Activated CD4-positive, alpha-beta memory T cell treated with anti-CD3 and anti-CD28 coated beads, Interleukin-2, amount 10 ng/mL, durations not matched to agents 7 days and 5 days (primary cell): ENCODE measurements around the gene NUP205. TPM values are rescaled to one million over a fixed set of nuclear protein-coding genes. Genes with fewer than 3 reads are reported as not detected.
A peak's percentile ranks its signal among the peaks of the same experiment; 100 is the strongest.
"Not testable (repeated sequence)": the region's sequence is repeated elsewhere in the genome, so short reads cannot be mapped to it uniquely, and the experiment has no call there.

Experiments used
- CTCF ChIA-PET: fragments of 350-600 bp; sonication (Branson Sonifier 250); formaldehyde crosslinking; loops from one replicate; lab custom pipeline; 2021; ENCODE audit warnings: antibody characterized with exemption, inconsistent platforms; lab: Charles Lee
- POLR2A ChIA-PET: fragments of 350-600 bp; sonication (Branson Sonifier 250); formaldehyde crosslinking; loops from one replicate; lab custom pipeline; 2021; ENCODE audit warnings: antibody characterized with exemption; lab: Charles Lee
- DNase-seq: peaks from one replicate; pipeline ENCODE4 v3.0.0-alpha.2; 2020
- H3K27ac Mint-ChIP-seq: one replicate; pipeline ENCODE4 v1.8.0; 2021; ENCODE audit warnings: mild to moderate bottlenecking, mixed read lengths
- H3K27me3 Mint-ChIP-seq: one replicate; pipeline ENCODE4 v1.8.0; 2021; ENCODE audit warnings: mixed read lengths
- H3K36me3 Mint-ChIP-seq: one replicate; pipeline ENCODE4 v1.8.0; 2021; ENCODE audit warnings: low read depth, mixed read lengths
- H3K4me1 Mint-ChIP-seq: one replicate; pipeline ENCODE4 v1.8.0; 2021; ENCODE audit warnings: mixed read lengths
- H3K4me3 Mint-ChIP-seq: one replicate; pipeline ENCODE4 v1.8.0; 2021; ENCODE audit warnings: mild to moderate bottlenecking, mixed read lengths
- H3K9me3 Mint-ChIP-seq: one replicate; pipeline ENCODE4 v1.8.0; 2021; ENCODE audit warnings: mixed read lengths
- total RNA-seq, 2 experiments: library from RNA; stranded (reverse); gene quantifications; one replicate each; pipeline ENCODE4 v1.2.3, GENCODE V29; 2021

The NUP205 gene
- total RNA-seq, 2 experiments from 2014 or later: 91.2 to 92.3 TPM

DNA sequence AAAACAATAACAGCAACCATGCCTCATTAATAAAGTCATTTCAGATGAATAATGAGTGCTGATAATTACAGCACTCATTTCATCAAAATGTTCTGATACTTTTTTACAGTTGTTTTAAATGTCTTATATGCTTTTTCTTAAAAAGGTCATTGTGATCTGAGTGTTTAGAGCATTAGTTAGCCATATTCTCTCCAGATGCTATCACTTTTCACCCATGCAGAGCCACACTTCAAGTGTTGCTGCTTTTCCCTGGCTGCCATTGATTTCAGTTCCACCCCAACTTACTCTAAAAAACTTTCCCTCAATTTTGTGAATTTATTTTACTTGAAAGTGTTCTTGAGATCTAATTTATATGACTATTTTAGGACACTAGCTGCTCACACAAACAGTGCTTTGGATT lies 41.8 kb downstream of the NUP205 start:
- Mint-ChIP-seq H3K4me1 (no peaks in the 10 kb centered on the region), H3K27ac (no peak overlapping the region), H3K36me3 (peaks cover 58% of the 10 kb centered on the region), H3K27me3 (no peaks in the 10 kb centered on the region), H3K9me3 (no peaks in the 10 kb centered on the region), H3K4me3 (no peak overlapping the region)
- no peak for DNase-seq
- POLR2A ChIA-PET: no interaction called here
- CTCF ChIA-PET: interaction anchor here (1.1 kb wide), 1 partner anchor 62 kb away, joined by 3 read pairs; no protein-coding TSS in a partner anchor

DNA sequence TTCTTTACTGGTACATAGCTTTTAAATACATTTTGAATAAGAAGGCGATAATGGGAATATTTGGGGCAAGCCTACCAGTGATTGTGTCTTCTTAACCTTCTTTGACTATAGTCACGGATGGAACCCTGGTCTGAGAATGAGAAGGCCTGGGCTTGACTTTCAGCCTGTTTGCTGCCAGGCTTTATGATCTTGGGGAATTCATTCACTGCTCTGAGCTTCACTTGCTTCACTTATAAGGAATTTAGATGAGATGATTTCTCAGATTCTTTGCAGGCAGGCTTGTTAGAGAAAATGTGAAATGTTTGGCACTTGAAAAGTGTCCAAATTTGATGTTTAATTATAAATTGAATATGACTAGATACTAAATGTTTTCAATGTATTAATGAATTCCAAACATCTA lies 42.5 kb downstream of the NUP205 start:
- CTCF ChIA-PET: no interaction called here
- H3K9me3 Mint-ChIP-seq: no peaks in the 10 kb centered on the region
- H3K4me3 Mint-ChIP-seq: no peak overlapping the region
- DNase-seq: no peak
- H3K4me1 Mint-ChIP-seq: no peaks in the 10 kb centered on the region
- H3K27me3 Mint-ChIP-seq: no peaks in the 10 kb centered on the region
- H3K27ac Mint-ChIP-seq: no peak overlapping the region
- H3K36me3 Mint-ChIP-seq: peaks cover 55% of the 10 kb centered on the region
- POLR2A ChIA-PET: no interaction called here

GRCh38 chr7:135601182-135601581 lies 43.5 kb downstream of the NUP205 start:
- Mint-ChIP-seq H3K36me3 (peaks cover 54% of the 10 kb centered on the region), H3K27me3 (no peaks in the 10 kb centered on the region), H3K4me3 (no peak overlapping the region), H3K4me1 (no peaks in the 10 kb centered on the region), H3K9me3 (no peaks in the 10 kb centered on the region), H3K27ac (no peak overlapping the region)
- ChIA-PET POLR2A (interaction anchor here (0.6 kb wide), 1 partner anchor 119 kb away, joined by 3 read pairs; no protein-coding TSS in a partner anchor), CTCF (interaction anchor here (1.2 kb wide), 1 partner anchor 50 kb away, joined by 3 read pairs; no protein-coding TSS in a partner anchor)
- DNase-seq: no peak

DNA sequence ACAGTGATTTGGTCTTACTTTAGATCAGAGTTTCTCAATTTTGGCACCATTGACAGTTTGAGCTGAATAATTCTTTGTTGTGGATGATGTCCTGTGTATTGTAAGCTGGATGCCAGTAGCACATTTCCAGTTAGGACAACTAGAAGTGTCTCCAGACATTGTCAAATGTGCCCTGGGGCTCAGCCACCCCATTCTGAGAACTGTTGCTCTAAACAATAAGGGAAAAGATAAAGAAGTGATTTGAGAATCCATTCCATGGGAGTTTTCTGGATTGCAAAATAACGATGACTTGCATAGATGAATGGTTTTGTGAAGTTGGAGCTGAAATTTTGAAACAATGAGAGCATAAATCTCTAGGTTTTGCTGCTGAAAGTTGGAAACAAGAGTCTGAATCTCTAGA lies 44.6 kb downstream of the NUP205 start:
- no peak for DNase-seq
- Mint-ChIP-seq H3K27me3 (no peaks in the 10 kb centered on the region), H3K27ac (no peak overlapping the region), H3K36me3 (peaks cover 64% of the 10 kb centered on the region), H3K4me3 (no peak overlapping the region), H3K4me1 (no peaks in the 10 kb centered on the region), H3K9me3 (no peaks in the 10 kb centered on the region)
- ChIA-PET POLR2A (no interaction called here), CTCF (interaction anchor here (0.6 to 1.2 kb wide), 3 partner anchors 13 to 968 kb away, joined by 3 to 7 read pairs (median 4); no protein-coding TSS in a partner anchor)

GRCh38 chr7:135616136-135616535 lies 58.4 kb downstream of the NUP205 start:
- DNase-seq: no peak
- Mint-ChIP-seq H3K4me1 (no peaks in the 10 kb centered on the region), H3K4me3 (no peak overlapping the region), H3K27ac (no peak overlapping the region), H3K36me3 (peaks cover 38% of the 10 kb centered on the region), H3K9me3 (no peaks in the 10 kb centered on the region), H3K27me3 (no peaks in the 10 kb centered on the region)
- ChIA-PET POLR2A (no interaction called here), CTCF (interaction anchor here (0.8 to 2.3 kb wide), 2 partner anchors 24 to 28 kb away, joined by 3 to 15 read pairs; no protein-coding TSS in a partner anchor)

DNA sequence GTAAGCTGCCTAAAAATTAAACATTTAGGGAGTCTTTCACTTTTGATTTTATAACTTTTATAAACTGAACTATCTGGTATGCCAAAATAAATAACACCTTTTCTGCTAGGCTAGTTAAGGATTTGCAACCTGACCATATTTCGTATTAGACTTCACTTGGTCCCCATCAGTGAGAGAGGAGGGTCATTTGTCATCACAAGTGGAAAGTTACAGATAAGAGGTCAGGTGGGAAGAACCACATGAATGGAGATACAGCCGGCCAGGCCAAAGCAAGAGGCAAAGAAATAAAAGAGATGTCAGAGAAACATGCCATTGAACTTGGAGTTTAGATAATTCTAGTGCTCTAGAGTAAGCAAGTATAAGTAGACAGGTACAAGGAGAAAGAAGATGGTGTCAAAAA lies 60.1 kb downstream of the NUP205 start:
- no peak overlapping the region for H3K27ac Mint-ChIP-seq
- no peaks in the 10 kb centered on the region for H3K9me3 Mint-ChIP-seq
- CTCF ChIA-PET: interaction anchor here (1.2 to 1.9 kb wide), 2 partner anchors 27 to 44 kb away, joined by 4 to 5 read pairs; partner anchors contain the start of gene STMP1

GRCh38 chr7:135618510-135618909 lies 60.8 kb downstream of the NUP205 start:
- Mint-ChIP-seq H3K36me3 (peaks cover 41% of the 10 kb centered on the region), H3K4me1 (no peaks in the 10 kb centered on the region), H3K9me3 (no peaks in the 10 kb centered on the region), H3K4me3 (no peak overlapping the region), H3K27me3 (no peaks in the 10 kb centered on the region), H3K27ac (no peak overlapping the region)
- POLR2A ChIA-PET: no interaction called here
- CTCF ChIA-PET: interaction anchor here (1.9 kb wide), 1 partner anchor 44 kb away, joined by 4 read pairs; the partner anchor contains the start of gene STMP1
- no peak for DNase-seq

More for the DNA sequence above, 60.1 kb downstream of the NUP205 start:
- Mint-ChIP-seq H3K4me1 (no peaks in the 10 kb centered on the region), H3K36me3 (peaks cover 38% of the 10 kb centered on the region), H3K4me3 (no peak overlapping the region), H3K27me3 (no peaks in the 10 kb centered on the region)
- POLR2A ChIA-PET: no interaction called here
- DNase-seq: no peak

GRCh38 chr7:135620447-135620846 lies 62.7 kb downstream of the NUP205 start:
- ChIA-PET POLR2A (no interaction called here), CTCF (interaction anchor here (0.7 to 4.1 kb wide), 9 partner anchors 9 to 42 kb away, joined by 3 to 21 read pairs (median 3); partner anchors contain the start of gene STMP1)
- H3K4me3 Mint-ChIP-seq: no peak overlapping the region
- peaks cover 52% of the 10 kb centered on the region for H3K36me3 Mint-ChIP-seq
- no peaks in the 10 kb centered on the region for H3K4me1 Mint-ChIP-seq
- no peak for DNase-seq
- H3K9me3 Mint-ChIP-seq: no peaks in the 10 kb centered on the region
- H3K27ac Mint-ChIP-seq: no peak overlapping the region
- no peaks in the 10 kb centered on the region for H3K27me3 Mint-ChIP-seq

DNA sequence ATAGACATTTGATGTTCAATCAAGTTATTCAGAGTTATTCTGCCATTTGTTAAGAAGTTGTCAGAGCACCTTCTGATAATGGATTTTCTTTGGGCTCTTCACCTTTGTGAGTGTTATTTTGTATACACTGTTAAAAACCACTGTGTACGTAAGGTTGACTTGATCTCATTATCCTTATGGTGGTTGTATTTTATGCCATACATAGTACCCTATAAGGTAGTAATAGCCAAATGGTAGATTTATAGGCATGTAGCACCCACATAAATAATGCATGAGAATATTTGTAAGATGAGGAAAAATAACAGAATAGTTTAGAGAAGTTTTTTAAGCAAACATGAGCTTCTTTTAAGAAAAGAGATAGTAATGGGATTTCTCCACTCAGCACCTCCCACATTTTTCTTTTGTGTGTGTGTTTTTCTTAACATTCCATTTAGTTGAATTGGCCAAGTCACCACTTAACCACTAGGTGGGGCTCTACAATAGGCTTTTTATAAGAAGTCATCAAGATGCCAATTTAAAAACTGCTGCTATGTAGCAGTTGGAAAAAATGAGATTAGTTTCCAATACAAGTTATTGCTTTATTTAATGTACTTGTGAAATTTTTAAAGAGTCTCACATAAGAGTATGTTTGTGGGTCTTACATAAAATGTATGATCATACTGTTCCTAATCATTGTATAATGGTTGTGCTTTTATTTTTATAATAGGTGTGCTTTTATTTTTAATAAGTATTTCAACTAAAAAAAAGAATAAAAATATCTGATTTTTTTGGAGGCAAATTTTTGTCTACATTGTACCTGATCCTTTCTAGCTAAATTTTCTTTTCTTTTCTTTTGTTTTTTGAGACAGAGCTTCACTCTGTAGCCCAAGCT lies 63.5 kb downstream of the NUP205 start:
- Mint-ChIP-seq H3K4me3 (no peak overlapping the region), H3K9me3 (no peaks in the 10 kb centered on the region), H3K27ac (no peak overlapping the region), H3K27me3 (no peaks in the 10 kb centered on the region), H3K36me3 (peaks cover 56% of the 10 kb centered on the region), H3K4me1 (peaks cover 3% of the 10 kb centered on the region)
- ChIA-PET POLR2A (no interaction called here), CTCF (interaction anchor here (0.7 to 4.1 kb wide), 12 partner anchors 8 to 347 kb away, joined by 3 to 21 read pairs (median 4); partner anchors contain the start of gene STMP1)
- DNase-seq: no peak

DNA sequence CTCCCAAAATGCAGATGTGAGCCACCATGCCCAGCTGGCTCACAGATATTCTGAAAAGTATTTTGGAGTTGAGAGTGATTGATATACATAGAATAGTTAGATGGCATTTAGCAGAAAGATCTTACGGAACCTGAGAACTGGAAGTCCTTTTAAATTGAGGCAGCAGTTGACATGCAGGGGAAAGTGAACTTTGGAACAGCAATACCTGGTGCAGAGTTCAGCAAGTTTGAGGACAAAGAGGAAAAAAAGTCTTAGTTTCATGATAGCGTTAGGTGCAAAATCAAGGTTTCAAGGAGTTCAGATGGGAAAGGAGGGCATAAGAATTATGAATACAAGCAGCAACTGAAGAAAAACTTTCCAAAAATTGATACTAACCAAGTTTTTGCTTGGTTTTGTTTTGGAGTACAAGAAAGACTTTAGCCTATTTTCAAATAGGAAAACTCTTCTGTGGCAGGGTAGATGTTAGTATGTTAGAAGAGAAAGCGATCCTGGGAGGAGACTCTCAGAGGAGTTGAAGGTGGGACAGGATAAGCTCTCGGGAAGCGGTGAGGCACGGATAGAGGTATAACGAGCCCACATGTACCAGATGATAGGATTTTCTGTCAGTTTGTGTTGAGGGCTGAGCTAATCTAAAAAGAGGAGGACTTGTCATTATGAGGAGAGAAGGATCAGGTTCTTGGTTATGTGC lies 76.6 kb downstream of the NUP205 start:
- CTCF ChIA-PET: interaction anchor here (3.2 kb wide), 1 partner anchor 10 kb away, joined by 19 read pairs; no protein-coding TSS in a partner anchor
- DNase-seq: no peak
- Mint-ChIP-seq H3K9me3 (no peaks in the 10 kb centered on the region), H3K27me3 (no peaks in the 10 kb centered on the region), H3K36me3 (peaks cover 64% of the 10 kb centered on the region), H3K27ac (no peak overlapping the region), H3K4me1 (no peaks in the 10 kb centered on the region), H3K4me3 (no peak overlapping the region)
- POLR2A ChIA-PET: no interaction called here

- POLR2A ChIA-PET, H3K9me3 Mint-ChIP-seq, H3K4me1 Mint-ChIP-seq, DNase-seq, H3K27ac Mint-ChIP-seq, H3K27me3 Mint-ChIP-seq, H3K4me3 Mint-ChIP-seq: not testable (repeated sequence)
- CTCF ChIA-PET: interaction anchor here (1.0 to 1.9 kb wide), 2 partner anchors 18 to 362 kb away, joined by 3 to 6 read pairs; no protein-coding TSS in a partner anchor
- peaks cover 72% of the 10 kb centered on the region for H3K36me3 Mint-ChIP-seq
Observed at GRCh38 chr7:135639690-135640089, 82.0 kb downstream of the NUP205 start.

DNA sequence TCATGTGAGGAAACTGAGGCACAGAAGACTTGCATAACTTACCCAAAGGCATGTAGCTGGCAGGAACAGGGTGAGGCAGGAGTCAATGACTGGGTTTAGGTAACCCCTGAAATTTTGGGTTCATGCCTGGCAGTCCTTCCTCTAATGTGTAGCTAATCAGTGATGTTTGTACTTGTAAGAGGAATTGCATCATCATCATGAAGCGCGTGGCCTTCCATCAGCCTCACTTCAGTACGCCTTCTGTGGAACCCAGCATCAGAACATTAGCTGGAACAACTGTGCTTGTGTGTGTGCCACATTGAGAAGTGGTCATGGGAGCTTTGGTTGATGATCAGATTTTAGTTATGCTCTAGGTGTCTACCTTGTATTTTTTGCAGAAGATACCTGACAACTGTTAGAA lies 86.4 kb downstream of the NUP205 start:
- Mint-ChIP-seq H3K4me1 (no peaks in the 10 kb centered on the region), H3K27ac (peak overlapping the region; percentile 23), H3K36me3 (peaks cover 60% of the 10 kb centered on the region), H3K27me3 (no peaks in the 10 kb centered on the region), H3K9me3 (no peaks in the 10 kb centered on the region), H3K4me3 (no peak overlapping the region)
- CTCF ChIA-PET: interaction anchor here (0.6 to 4.3 kb wide), 12 partner anchors 11 to 383 kb away, joined by 3 to 48 read pairs (median 12); partner anchors contain the start of gene STMP1
- POLR2A ChIA-PET: interaction anchor here (1.2 kb wide), 2 partner anchors 14 to 18 kb away, joined by 3 to 5 read pairs; partner anchors contain the start of gene STMP1
- no peak for DNase-seq
